A549 (cell line): ENCODE data around the gene COASY. TPM values are rescaled to one million over a fixed set of nuclear protein-coding genes. Genes with fewer than 3 reads are reported as not detected.

Source experiments
- ATAC-seq, 2 experiments: fragments of 200-7000 bp in 1 of 2; fragments of >200 bp in 1 of 2; cut with Nextera tagmentation in 1 of 2; cut with Tn5 transposase in 1 of 2; 3 replicates each; pipeline versions ENCODE4 v1.8.0 to v1.9.1; 2018 to 2020; ENCODE audit warnings: mild to moderate bottlenecking in 1 of 2, moderate library complexity in 1 of 2
- CTCF ChIA-PET: fragments of 300-600 bp; sonication (Branson Sonifier 250); formaldehyde crosslinking; extraction: SDS; loops from one replicate; lab custom pipeline; 2021; ENCODE audit warnings: antibody characterized with exemption, inconsistent platforms; lab: Yijun Ruan, JAX
- POLR2A ChIA-PET: fragments of 350-600 bp; formaldehyde crosslinking; extraction: SDS; loops from one replicate; lab custom pipeline; 2021; ENCODE audit warnings: antibody characterized with exemption, inconsistent platforms; lab: Yijun Ruan, JAX
- DNase-seq, 2 experiments: peaks; one replicate each; pipeline versions ENCODE4 v3.0.0 to v3.0.0-alpha.2; 2011 to 2016; ENCODE audit warnings: low read depth in 1 of 2, low spot score in 1 of 2
- FAIRE-seq: peaks from 2 replicates; lab custom pipeline; 2011; peaks lifted over from hg19 to GRCh38; lab: Jason Lieb, UNC
- H3K27ac ChIP-seq, 2 experiments: fragments of >200 bp; sonication (Bioruptor Twin); formaldehyde crosslinking; 3 replicates each; pipeline ENCODE4 v1.5.1; 2016 to 2017
- H3K4me1 ChIP-seq: fragments of >200 bp; sonication (Bioruptor Twin); formaldehyde crosslinking; 3 replicates; pipeline ENCODE4 v1.6.1; 2016
- H3K4me2 ChIP-seq: fragments of >200 bp; sonication (Bioruptor Twin); formaldehyde crosslinking; 3 replicates; pipeline ENCODE4 v1.6.1; 2016
- H3K4me3 ChIP-seq: fragments of >200 bp; sonication (Bioruptor Twin); formaldehyde crosslinking; 3 replicates; pipeline ENCODE4 v1.5.1; 2016
- H3K9me3 ChIP-seq: fragments of >200 bp; sonication (Bioruptor Twin); formaldehyde crosslinking; 3 replicates; pipeline ENCODE4 v1.6.1; 2016
- CBX2 ChIP-seq: fragments of 200-600 bp; sonication (generic); IDR thresholded peaks from 2 replicates; pipeline ENCODE4 v1.6.1; 2016; ENCODE audit warnings: low read depth, mild to moderate bottlenecking, borderline replicate concordance
- CBX8 ChIP-seq: fragments of 200-600 bp; sonication (generic); IDR thresholded peaks from 2 replicates; pipeline ENCODE4 v1.6.1; 2016
- CEBPB ChIP-seq, 2 experiments: fragments of >200 bp in 1 of 2; sonication (Bioruptor Twin) in 1 of 2; formaldehyde crosslinking in 1 of 2; IDR thresholded peaks; 2 replicates each; pipeline ENCODE4 v1.6.1; 2012 to 2016
- CHD4 ChIP-seq: fragments of 200-600 bp; sonication (generic); IDR thresholded peaks from 2 replicates; pipeline ENCODE4 v1.6.1; 2016; ENCODE audit warnings: antibody characterized with exemption, mild to moderate bottlenecking, borderline replicate concordance
- EHF ChIP-seq: fragments of 250-450 bp; sonication (Bioruptor Pico); IDR thresholded peaks from 2 replicates; pipeline ENCODE4 v1.5.0; 2020; ENCODE audit warnings: mild to moderate bottlenecking
- EHMT2 ChIP-seq: fragments of 200-600 bp; sonication (generic); IDR thresholded peaks from 2 replicates; pipeline ENCODE4 v1.6.1; 2016; ENCODE audit warnings: antibody characterized with exemption, low read depth, mild to moderate bottlenecking, moderate library complexity
- EP300 ChIP-seq, 2 experiments: fragments of >200 bp; sonication (Bioruptor Twin); formaldehyde crosslinking; IDR thresholded peaks; 2 replicates in 1 of 2; 3 replicates in 1 of 2; pipeline ENCODE4 v1.6.1; 2016 to 2017
- FOSB ChIP-seq: fragments of 250-450 bp; sonication (Bioruptor Pico); IDR thresholded peaks from 2 replicates; pipeline ENCODE4 v1.5.0; 2020; ENCODE audit warnings: mild to moderate bottlenecking, moderate library complexity
- FOXS1 ChIP-seq: fragments of 250-450 bp; sonication (Bioruptor Pico); IDR thresholded peaks from 2 replicates; pipeline ENCODE4 v1.5.0; 2020; ENCODE audit warnings: mild to moderate bottlenecking, moderate library complexity
- HDAC2 ChIP-seq: fragments of 200-600 bp; sonication (generic); IDR thresholded peaks from 2 replicates; pipeline ENCODE4 v1.6.1; 2016
- HEYL ChIP-seq: fragments of 250-450 bp; sonication (Bioruptor Pico); IDR thresholded peaks from 2 replicates; pipeline ENCODE4 v1.8.0; 2021; ENCODE audit warnings: mild to moderate bottlenecking, moderate library complexity
- HOXB13 ChIP-seq: fragments of 250-450 bp; sonication (Bioruptor Pico); IDR thresholded peaks from 2 replicates; pipeline ENCODE4 v1.5.0; 2020; ENCODE audit warnings: low read depth, mild to moderate bottlenecking, moderate library complexity
- HOXB5 ChIP-seq: fragments of 250-450 bp; sonication (Bioruptor Pico); IDR thresholded peaks from 2 replicates; pipeline ENCODE4 v1.5.0; 2020; ENCODE audit warnings: mild to moderate bottlenecking, moderate library complexity
- JUNB ChIP-seq: fragments of >200 bp; sonication (Bioruptor Twin); formaldehyde crosslinking; IDR thresholded peaks from 2 replicates; pipeline ENCODE4 v1.6.1; 2016
- MAFK ChIP-seq: fragments of 450-650 bp; IDR thresholded peaks from 2 replicates; pipeline ENCODE4 v1.6.1; 2014; ENCODE audit not compliant: partially characterized antibody
- NR3C1 ChIP-seq: fragments of >200 bp; sonication (Bioruptor Twin); formaldehyde crosslinking; IDR thresholded peaks from 3 replicates; pipeline ENCODE4 v1.6.1; 2017
- PHF8 ChIP-seq: fragments of 200-600 bp; sonication (generic); IDR thresholded peaks from 2 replicates; pipeline ENCODE4 v1.6.1; 2016; ENCODE audit warnings: low read depth, mild to moderate bottlenecking, antibody characterized with exemption, moderate library complexity, borderline replicate concordance
- POLR2AphosphoS2 ChIP-seq: conservative IDR thresholded peaks from 2 replicates; pipeline ENCODE4 v1.6.1; 2012; ENCODE audit warnings: low read length, improper control_type of control experiment, inconsistent platforms
- RFX5 ChIP-seq: fragments of 450-650 bp; IDR thresholded peaks from 2 replicates; pipeline ENCODE4 v1.7.1; 2014; ENCODE audit warnings: antibody characterized with exemption, mild to moderate bottlenecking, moderate library complexity
- SMC3 ChIP-seq: fragments of >200 bp; sonication (Bioruptor Twin); formaldehyde crosslinking; IDR thresholded peaks from 3 replicates; pipeline ENCODE4 v1.6.1; 2018; ENCODE audit warnings: inconsistent platforms
- SREBF2 ChIP-seq: fragments of 450-650 bp; IDR thresholded peaks from 2 replicates; pipeline ENCODE4 v1.6.1; 2014; ENCODE audit warnings: mild to moderate bottlenecking, moderate library complexity
- TFCP2L1 ChIP-seq: fragments of 250-450 bp; sonication (Bioruptor Pico); IDR thresholded peaks from 2 replicates; pipeline ENCODE4 v1.5.0; 2021; ENCODE audit warnings: mild to moderate bottlenecking
- TP53 ChIP-seq: fragments of 250-450 bp; sonication (Bioruptor Pico); IDR thresholded peaks from 2 replicates; pipeline ENCODE4 v1.5.0; 2021; ENCODE audit warnings: mild to moderate bottlenecking, moderate library complexity
- ZNF302 ChIP-seq: fragments of 250-450 bp; sonication (Bioruptor Pico); IDR thresholded peaks from 2 replicates; pipeline ENCODE4 v1.9.0; 2021; ENCODE audit warnings: inconsistent platforms, mild to moderate bottlenecking, moderate library complexity
- ZSCAN20 ChIP-seq: fragments of 250-450 bp; sonication (Bioruptor Pico); IDR thresholded peaks from 2 replicates; pipeline ENCODE4 v1.8.0; 2022; ENCODE audit warnings: mild to moderate bottlenecking, moderate library complexity
- WGBS: methylation state at CpG from one replicate; pipeline ENCODE4 v1.1.6; 2017; ENCODE audit errors: missing lambda C conversion rate; 5-methylcytosine and 5-hydroxymethylcytosine counted together
- polyA plus RNA-seq, 4 experiments: library from polyadenylated mRNA; depleted of rRNA in 3 of 4; stranded (reverse); fragments of >200 nt; fragmentation: RNase III in 1 of 4; extraction: RNeasy Plus Mini Kit Qiagen cat#74134 plus additional on column Dnase treatment in 1 of 4; gene quantifications; 2 replicates in 3 of 4; 3 replicates in 1 of 4; pipeline ENCODE4 v1.2.3, GENCODE V29; 2011 to 2017
- TF ChIP-seq, protein P1 (sequence below): fragments of >200 bp; sonication (Bioruptor Twin); formaldehyde crosslinking; IDR thresholded peaks from 2 replicates; pipeline ENCODE4 v1.6.1; 2016
- TF ChIP-seq, protein P2 (sequence below): fragments of >200 bp; sonication (Bioruptor Twin); formaldehyde crosslinking; IDR thresholded peaks from 3 replicates; pipeline ENCODE4 v1.5.1; 2016
- TF ChIP-seq, protein P3 (sequence below): fragments of 250-450 bp; sonication (Bioruptor Pico); IDR thresholded peaks from 2 replicates; pipeline ENCODE4 v1.5.0; 2021; ENCODE audit warnings: mild to moderate bottlenecking, moderate library complexity, borderline replicate concordance
- TF ChIP-seq, protein P4 (sequence below): IDR thresholded peaks from 2 replicates; pipeline ENCODE4 v1.6.1; 2012; ENCODE audit warnings: low read depth, borderline replicate concordance
- TF ChIP-seq, protein P5 (sequence below): fragments of 450-650 bp; IDR thresholded peaks from 2 replicates; pipeline ENCODE4 v1.6.1; 2014; ENCODE audit warnings: antibody characterized with exemption

The COASY gene
- polyA plus RNA-seq, 2 of the 4 experiments (the other 2 are of a cell fraction), result 65.4 to 112 TPM

DNA sequence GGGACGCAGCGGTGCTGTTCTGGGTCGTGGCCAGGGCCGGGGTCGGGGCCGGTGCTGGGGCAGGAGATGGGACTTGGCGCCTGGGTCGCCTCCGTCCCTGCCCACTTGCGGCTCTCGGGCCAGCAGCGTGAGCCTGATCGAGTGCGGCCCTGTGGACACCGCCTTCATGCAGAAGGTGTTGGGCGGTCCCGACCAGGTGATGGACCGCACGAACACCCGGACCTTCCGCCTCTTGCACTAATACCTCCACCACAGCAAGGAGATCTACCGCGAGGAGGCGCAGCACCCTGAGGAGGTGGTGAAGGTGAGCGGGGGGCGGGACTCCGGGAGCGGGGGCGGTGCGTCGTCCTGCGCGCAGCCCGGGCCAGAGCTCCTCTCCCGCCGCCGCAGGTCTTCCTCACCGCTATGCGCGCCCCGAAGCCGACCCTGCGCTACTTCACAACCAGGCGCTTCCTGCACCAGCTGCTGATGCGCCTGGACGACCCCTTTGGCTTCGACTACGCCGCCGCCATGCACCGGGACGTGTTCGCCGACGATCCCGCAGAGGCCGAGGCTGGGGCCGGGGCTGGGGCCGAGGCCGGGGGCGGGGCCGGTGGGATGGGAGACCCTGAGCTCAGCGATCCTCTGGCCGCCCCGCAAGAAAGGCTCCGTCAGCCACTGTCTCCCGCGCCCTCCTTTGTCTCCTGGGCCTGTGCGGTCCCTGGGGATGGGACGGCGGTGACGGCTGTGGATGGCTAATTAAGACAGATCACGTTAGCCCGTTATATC lies 13.7 kb upstream of the COASY start (continued):
- no peak for TF ChIP-seq JUNB
- TF ChIP-seq FOXS1 (CRISPR knock-in tag), result no peak
- no peak for TF ChIP-seq PHF8
- no peak for TF ChIP-seq EHF
- no peak for TF ChIP-seq CHD4
- no peak for TF ChIP-seq FOSB (CRISPR knock-in tag)
- no peak for TF ChIP-seq HOXB13 (CRISPR knock-in tag)
- TF ChIP-seq, protein P1, sequence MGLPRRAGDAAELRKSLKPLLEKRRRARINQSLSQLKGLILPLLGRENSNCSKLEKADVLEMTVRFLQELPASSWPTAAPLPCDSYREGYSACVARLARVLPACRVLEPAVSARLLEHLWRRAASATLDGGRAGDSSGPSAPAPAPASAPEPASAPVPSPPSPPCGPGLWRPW, result no peak
- TF ChIP-seq HDAC2, result no peak
- TF ChIP-seq RFX5, result no peak
- TF ChIP-seq HEYL (CRISPR knock-in tag), result no peak
- TF ChIP-seq SMC3, result peak; percentile 70
- TF ChIP-seq, protein P2, sequence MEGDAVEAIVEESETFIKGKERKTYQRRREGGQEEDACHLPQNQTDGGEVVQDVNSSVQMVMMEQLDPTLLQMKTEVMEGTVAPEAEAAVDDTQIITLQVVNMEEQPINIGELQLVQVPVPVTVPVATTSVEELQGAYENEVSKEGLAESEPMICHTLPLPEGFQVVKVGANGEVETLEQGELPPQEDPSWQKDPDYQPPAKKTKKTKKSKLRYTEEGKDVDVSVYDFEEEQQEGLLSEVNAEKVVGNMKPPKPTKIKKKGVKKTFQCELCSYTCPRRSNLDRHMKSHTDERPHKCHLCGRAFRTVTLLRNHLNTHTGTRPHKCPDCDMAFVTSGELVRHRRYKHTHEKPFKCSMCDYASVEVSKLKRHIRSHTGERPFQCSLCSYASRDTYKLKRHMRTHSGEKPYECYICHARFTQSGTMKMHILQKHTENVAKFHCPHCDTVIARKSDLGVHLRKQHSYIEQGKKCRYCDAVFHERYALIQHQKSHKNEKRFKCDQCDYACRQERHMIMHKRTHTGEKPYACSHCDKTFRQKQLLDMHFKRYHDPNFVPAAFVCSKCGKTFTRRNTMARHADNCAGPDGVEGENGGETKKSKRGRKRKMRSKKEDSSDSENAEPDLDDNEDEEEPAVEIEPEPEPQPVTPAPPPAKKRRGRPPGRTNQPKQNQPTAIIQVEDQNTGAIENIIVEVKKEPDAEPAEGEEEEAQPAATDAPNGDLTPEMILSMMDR, result peak; percentile 78
- TF ChIP-seq ZNF302 (CRISPR knock-in tag), result no peak
- TF ChIP-seq NR3C1, result no peak
- TF ChIP-seq EHMT2, result no peak
- no peak for TF ChIP-seq SREBF2
- no peak for TF ChIP-seq EP300 (IDR thresholded peaks at IDR 0.05)
- TF ChIP-seq HOXB5, result no peak
- TF ChIP-seq, protein P3, sequence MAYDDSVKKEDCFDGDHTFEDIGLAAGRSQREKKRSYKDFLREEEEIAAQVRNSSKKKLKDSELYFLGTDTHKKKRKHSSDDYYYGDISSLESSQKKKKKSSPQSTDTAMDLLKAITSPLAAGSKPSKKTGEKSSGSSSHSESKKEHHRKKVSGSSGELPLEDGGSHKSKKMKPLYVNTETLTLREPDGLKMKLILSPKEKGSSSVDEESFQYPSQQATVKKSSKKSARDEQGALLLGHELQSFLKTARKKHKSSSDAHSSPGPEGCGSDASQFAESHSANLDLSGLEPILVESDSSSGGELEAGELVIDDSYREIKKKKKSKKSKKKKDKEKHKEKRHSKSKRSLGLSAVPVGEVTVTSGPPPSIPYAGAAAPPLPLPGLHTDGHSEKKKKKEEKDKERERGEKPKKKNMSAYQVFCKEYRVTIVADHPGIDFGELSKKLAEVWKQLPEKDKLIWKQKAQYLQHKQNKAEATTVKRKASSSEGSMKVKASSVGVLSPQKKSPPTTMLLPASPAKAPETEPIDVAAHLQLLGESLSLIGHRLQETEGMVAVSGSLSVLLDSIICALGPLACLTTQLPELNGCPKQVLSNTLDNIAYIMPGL, result no peak
- TF ChIP-seq, protein P4, sequence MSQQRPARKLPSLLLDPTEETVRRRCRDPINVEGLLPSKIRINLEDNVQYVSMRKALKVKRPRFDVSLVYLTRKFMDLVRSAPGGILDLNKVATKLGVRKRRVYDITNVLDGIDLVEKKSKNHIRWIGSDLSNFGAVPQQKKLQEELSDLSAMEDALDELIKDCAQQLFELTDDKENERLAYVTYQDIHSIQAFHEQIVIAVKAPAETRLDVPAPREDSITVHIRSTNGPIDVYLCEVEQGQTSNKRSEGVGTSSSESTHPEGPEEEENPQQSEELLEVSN, result peak; percentile 68
- TF ChIP-seq POLR2AphosphoS2, result no peak

DNA sequence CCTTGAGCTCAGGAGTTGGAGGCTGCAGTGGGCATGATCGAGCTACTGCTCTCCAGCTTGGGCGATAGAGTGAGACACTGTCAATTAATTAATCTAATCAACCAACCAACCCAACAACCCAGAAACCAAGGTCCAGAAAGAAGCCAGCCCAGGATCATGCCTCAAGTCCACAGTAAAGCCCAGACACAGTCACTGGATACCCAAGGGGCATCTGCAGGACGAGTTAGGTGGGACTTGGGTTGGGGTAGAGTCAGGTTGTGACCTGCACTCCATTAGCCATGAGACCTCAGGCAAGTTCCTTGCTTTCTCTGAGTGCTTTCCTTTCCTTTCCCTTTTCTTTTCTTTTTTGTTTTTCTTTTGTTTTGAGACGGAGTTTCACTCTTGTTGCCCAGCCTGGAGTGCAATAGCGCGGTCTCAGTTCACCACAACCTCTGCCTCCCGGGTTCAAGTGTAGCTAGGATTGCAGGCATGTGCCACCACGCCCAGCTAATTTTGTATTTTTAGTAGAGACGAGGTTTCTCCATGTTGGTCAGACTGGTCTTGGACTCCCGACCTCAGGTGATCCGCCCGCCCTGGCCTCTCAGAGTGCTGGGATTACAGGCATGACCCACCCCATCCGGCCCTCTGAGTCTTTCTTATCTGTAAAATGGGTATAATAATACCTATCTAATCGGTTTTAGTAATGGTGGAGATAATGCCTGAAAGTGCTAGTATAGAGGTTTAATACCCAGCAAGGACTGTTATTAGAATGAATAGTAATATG lies 12.8 kb upstream of the COASY start:
- no peak for TF ChIP-seq TP53 (CRISPR knock-in tag)
- no peak for TF ChIP-seq POLR2AphosphoS2
- TF ChIP-seq, protein P3, result no peak
- TF ChIP-seq ZSCAN20 (CRISPR knock-in tag), result no peak
- TF ChIP-seq JUNB, result no peak
- TF ChIP-seq MAFK, result no peak
- TF ChIP-seq, protein P5, sequence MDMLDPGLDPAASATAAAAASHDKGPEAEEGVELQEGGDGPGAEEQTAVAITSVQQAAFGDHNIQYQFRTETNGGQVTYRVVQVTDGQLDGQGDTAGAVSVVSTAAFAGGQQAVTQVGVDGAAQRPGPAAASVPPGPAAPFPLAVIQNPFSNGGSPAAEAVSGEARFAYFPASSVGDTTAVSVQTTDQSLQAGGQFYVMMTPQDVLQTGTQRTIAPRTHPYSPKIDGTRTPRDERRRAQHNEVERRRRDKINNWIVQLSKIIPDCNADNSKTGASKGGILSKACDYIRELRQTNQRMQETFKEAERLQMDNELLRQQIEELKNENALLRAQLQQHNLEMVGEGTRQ, result no peak
- no peak for TF ChIP-seq CBX8
- TF ChIP-seq CEBPB (IDR thresholded peaks at IDR 0.05), result no peak
- no peak for TF ChIP-seq TFCP2L1 (CRISPR knock-in tag)
- TF ChIP-seq CBX2, result no peak
- TF ChIP-seq, all 56 proteins: peak for 0
- H3K4me3 ChIP-seq, result peak overlapping the region; percentile 51
- H3K4me1 ChIP-seq, result peaks cover 18% of the 10 kb centered on the region; the same call in 2 of the 3 replicates
- peak; percentile 65 for FAIRE-seq
- H3K9me3 ChIP-seq, result no peaks in the 10 kb centered on the region
- peak in 1 of 2 experiments; percentile 0; a peak in 1 of 6 replicates for ATAC-seq
- ChIA-PET CTCF (interaction anchor here (0.6 to 4.2 kb wide), 19 partner anchors 9 to 413 kb away, joined by 3 to 37 read pairs (median 4); partner anchors contain the start of genes BECN1, NAGLU and PSMC3IP), POLR2A (interaction anchor here (0.7 to 1.6 kb wide), 7 partner anchors 10 to 346 kb away, joined by 3 to 22 read pairs (median 3); partner anchors contain the start of genes NAGLU, PSMC3IP and VPS25)
- 81% methylated on average over 14 of the region's 14 CpGs for WGBS
- no peak for DNase-seq
- H3K4me2 ChIP-seq, result peak overlapping the region; percentile 89
- H3K27ac ChIP-seq, result peak overlapping the region in 1 of 2 experiments; percentile 83; a peak in 2 of 6 replicates
